Right renal cortex interstitium (tissue), 3 donors: Measurements from ENCODE around the gene GNG12. TPM values are rescaled to one million over a fixed set of nuclear protein-coding genes. Genes with fewer than 3 reads are reported as not detected.
"Not testable (repeated sequence)": the region's sequence is repeated elsewhere in the genome, so short reads cannot be mapped to it uniquely, and the experiment has no call there.

Experiments used
- DNase-seq, 3 donors: peaks; one replicate each; pipeline ENCODE4 v3.0.0-alpha.2; 2013; ENCODE audit warnings: low read depth in 3 of 3, low spot score in 2 of 3
- polyA plus RNA-seq, 3 donors: library from polyadenylated mRNA; unstranded; fragments of 120-200 nt; gene quantifications; one replicate each; pipeline ENCODE4 v1.2.1, GENCODE V29; 2013; ENCODE audit not compliant: insufficient read length in 3 of 3

The GNG12 gene
- polyA plus RNA-seq, 3 donors: 103 to 112 (median 110) TPM

DNA sequence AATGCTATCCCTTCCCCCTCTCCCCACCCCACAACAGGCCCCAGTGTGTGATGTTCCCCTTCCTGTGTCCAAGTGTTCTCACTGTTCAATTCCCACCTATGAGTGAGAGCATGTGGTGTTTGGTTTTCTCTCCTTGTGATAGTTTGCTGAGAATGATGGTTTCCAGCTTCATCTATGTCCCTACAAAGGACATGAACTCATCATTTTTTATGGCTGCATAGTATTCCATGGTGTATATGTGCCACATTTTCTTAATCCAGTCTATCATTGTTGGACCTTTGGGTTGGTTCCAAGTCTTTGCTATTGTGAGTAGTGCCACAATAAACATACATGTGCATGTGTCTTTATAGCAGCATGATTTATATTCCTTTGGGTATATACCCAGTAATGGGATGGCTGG, 168.0 kb downstream of the GNG12 start:
- not testable (repeated sequence) for DNase-seq

DNA sequence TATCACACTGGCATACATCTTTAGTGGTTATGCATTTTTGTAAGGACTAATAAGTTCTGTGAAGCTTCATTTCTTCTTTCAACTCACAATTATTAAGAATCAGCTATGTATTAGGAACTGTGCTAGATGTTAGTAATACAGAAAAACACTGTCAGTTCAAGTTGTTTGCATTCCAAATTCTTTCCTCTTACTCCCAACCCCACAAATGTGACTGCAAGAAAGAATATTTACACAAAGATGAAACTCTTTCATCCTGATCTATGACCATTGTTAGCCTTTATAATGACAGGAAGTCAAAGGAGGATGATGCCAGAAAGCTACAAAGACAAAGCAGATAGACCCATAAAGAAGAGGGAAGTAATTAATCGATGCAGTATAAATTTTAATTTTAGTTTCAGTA, 169.2 kb downstream of the GNG12 start:
- DNase-seq: no peak

DNA sequence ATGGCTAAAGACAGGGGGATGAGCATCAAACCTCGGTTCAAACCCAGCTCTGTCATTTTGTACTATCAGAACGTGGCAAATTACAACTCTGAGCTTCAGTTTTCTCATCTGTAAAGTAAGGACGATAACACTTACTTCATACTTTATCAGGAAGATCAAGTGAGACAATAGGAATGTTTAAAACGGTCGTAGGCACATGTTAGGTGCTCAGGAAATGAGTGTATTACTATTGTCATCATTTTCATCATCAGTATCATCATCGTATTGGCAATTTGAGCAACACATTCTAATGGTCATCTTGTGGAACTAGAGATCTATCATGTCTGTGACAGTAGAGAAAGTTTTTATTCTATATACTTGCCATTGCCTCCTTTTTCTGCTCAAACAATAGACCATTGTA, 170.4 kb downstream of the GNG12 start:
- DNase-seq: no peak

DNA sequence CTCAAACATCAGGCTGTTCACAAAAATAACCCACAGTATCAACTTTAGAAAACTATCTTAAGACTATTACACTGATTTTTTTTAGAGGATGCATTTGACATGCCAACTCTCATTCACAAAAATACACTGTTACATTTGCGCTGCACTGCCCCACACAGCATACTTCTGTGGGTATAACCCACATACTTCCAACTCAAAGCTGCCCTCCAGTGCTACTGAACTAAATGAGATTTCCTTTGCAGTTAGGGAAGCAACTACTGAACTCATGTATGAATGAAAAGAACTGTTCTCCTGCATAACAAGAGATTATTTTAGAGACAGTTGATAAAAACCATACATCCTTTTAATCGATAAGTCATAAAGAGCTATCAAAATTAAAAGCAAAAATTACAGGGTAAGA, 174.0 kb downstream of the GNG12 start:
- DNase-seq: no peak

DNA sequence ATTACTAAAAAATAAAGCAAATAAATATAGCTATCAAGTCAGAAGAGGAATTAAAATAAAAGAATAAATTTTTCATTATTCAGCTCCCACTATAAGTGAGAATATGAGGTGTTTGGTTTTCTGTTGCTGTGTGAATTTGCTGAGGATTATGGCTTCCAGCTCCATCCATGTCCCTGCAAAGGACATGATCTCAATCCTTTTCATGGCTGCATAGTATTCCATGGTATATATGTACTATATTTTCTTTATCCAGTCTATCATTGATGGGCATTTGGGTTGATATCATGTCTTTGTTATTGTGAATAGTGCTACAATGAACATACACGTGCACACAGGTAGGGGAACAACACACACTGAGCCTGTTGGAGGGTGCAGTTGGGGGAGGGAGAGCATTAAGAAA, 176.1 kb downstream of the GNG12 start:
- not testable (repeated sequence) for DNase-seq

DNA sequence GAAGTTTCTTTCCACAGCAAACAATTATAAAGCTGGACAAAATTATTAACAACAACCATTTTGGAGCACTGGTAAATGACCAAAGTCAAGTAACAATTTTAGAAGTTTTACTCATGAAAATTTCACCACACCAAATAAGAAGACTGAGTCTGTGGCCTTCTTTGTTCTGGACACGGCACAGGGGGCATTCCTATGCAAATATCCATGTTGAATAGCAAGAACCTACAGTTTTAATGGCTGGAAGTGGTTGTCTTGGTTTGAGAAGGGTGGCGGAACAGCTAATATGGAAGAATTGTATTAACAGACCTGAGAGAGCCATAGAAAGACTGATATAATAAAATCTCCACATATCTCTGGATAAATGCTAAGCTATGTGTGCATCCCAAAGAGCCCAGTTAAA, 177.7 kb downstream of the GNG12 start:
- DNase-seq: no peak

DNA sequence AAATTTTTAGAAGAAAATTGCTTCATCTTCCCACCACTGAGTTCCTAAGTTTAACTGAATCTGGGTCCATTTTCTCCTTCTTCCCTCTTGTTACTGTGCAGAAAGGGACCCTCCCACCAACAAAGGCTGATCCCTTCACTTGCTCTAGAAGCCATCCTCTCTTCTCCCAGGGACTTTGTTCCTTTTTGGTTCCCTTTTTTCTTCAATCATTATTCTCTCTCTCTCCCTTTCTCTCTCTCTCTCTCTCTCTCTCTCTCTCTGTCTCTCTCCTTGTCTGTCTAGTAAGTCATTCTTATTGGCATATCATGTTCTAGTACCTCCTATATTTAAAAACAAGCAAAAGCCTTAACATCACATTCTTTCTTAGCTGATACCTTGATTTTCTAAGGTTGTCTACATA, 180.0 kb downstream of the GNG12 start:
- no peak for DNase-seq

DNA sequence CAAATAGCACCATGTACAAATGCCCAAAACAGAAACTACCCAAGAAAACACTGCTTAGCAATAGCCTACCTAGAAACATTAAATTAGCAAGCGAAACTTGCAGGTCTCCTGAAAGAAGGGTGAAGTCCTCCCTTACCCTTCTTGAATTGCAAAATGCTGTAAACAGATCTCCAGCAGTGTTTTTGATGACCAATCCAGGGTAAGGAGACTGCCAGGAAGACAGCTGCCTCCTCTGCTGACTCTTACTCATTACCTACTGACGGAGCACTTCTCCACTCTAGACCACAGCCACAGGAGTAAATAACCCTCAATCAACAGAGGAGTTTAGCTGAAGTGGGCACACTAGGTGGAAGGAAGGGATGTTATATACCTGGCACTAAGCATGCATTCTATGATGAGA, 180.5 kb downstream of the GNG12 start:
- no peak for DNase-seq

Other genes starting within 250 kb of the GNG12 start
- 100 to 1,000 TPM; 124 to 139 (median 126) TPM for gene GADD45A, start 148.3 kb downstream of the GNG12 start, polyA plus RNA-seq
- gene DIRAS3, start 217.2 kb upstream of the GNG12 start, polyA plus RNA-seq: 1 to 10 TPM; 1.6 to 2.1 (median 1.8) TPM